Sigmoid colon (tissue), 4 donors: ENCODE measurements around the gene PRODH2.

Experiments
- CTCF ChIP-seq, 4 experiments: fragments of 450-650 bp in 3 of 4; fragments of 200-600 bp in 1 of 4; IDR thresholded peaks; one replicate each; pipeline ENCODE4 v1.5.1; 2016 to 2019; ENCODE audit warnings: antibody characterized with exemption in 4 of 4, mild to moderate bottlenecking in 3 of 4, moderate library complexity in 2 of 4
- EP300 ChIP-seq, 4 donors: sonication (generic); formaldehyde crosslinking; IDR thresholded peaks; one replicate each; pipeline ENCODE4 v1.6.1; 2017; ENCODE audit warnings: antibody characterized with exemption in 4 of 4
- POLR2A ChIP-seq, 2 donors: fragments of 450-650 bp; IDR thresholded peaks; one replicate each; pipeline ENCODE4 v1.6.1; 2016; ENCODE audit warnings: antibody characterized with exemption in 2 of 2, mild to moderate bottlenecking in 2 of 2, moderate library complexity in 2 of 2
- POLR2AphosphoS5 ChIP-seq, 4 donors: sonication (generic); formaldehyde crosslinking; IDR thresholded peaks; one replicate each; pipeline ENCODE4 v1.6.1; 2017; ENCODE audit warnings: antibody characterized with exemption in 4 of 4

GRCh38 chr19:35848486-35848885 is 35.8 kb upstream of the PRODH2 start:
- no peak for TF ChIP-seq POLR2A (IDR thresholded peaks at IDR 0.05)
- TF ChIP-seq POLR2AphosphoS5 (IDR thresholded peaks at IDR 0.05) = no peak
- TF ChIP-seq CTCF (IDR thresholded peaks at IDR 0.05) = no peak
- no peak for TF ChIP-seq EP300 (IDR thresholded peaks at IDR 0.05)
